Gastrocnemius medialis (tissue), 4 donors: ENCODE measurements around the gene ARRB1.

Source experiments
- CTCF ChIP-seq, 5 experiments: fragments of 450-650 bp in 3 of 5; fragments of 200-600 bp in 2 of 5; sonication (generic) in 2 of 5; IDR thresholded peaks in 4 of 5; conservative IDR thresholded peaks in 1 of 5; 1 replicate in 4 of 5; 2 replicates in 1 of 5; pipeline ENCODE4 v1.5.1; 2016 to 2019; ENCODE audit warnings: antibody characterized with exemption in 5 of 5, mild to moderate bottlenecking in 3 of 5, moderate library complexity in 3 of 5
- POLR2A ChIP-seq, 2 donors: fragments of 450-650 bp; IDR thresholded peaks; one replicate each; pipeline ENCODE4 v1.6.1; 2017; ENCODE audit warnings: antibody characterized with exemption in 2 of 2, mild to moderate bottlenecking in 2 of 2, moderate library complexity in 2 of 2

- TF ChIP-seq CTCF (IDR thresholded peaks at IDR 0.05 in 4 of 5, conservative IDR thresholded peaks at IDR 0.05 in 1 of 5) (no peak), POLR2A (IDR thresholded peaks at IDR 0.05) (no peak)
Measured at GRCh38 chr11:75219869-75220268, 131.6 kb downstream of the ARRB1 start.
